Measurements from ENCODE around the gene EXOC2.
A peak's percentile ranks its signal among the peaks of the same experiment; 100 is the strongest.

EXOC2 gene

GRCh38 chr6:642805-643204, 50.1 kb downstream of the EXOC2 start:
- FAIRE-seq, result no peak
- no peak for DNase-seq (ENCODE audit: insufficient read length)
- TF ChIP-seq POLR2AphosphoS5 (IDR thresholded peaks at IDR 0.05; ENCODE audit: low read depth, low read length) (no peak), POLR2A (IDR thresholded peaks at IDR 0.05; ENCODE audit: low read depth, low read length) (no peak), TAF1 (IDR thresholded peaks at IDR 0.05; ENCODE audit: borderline replicate concordance, low read depth, low read length) (no peak)

DNA sequence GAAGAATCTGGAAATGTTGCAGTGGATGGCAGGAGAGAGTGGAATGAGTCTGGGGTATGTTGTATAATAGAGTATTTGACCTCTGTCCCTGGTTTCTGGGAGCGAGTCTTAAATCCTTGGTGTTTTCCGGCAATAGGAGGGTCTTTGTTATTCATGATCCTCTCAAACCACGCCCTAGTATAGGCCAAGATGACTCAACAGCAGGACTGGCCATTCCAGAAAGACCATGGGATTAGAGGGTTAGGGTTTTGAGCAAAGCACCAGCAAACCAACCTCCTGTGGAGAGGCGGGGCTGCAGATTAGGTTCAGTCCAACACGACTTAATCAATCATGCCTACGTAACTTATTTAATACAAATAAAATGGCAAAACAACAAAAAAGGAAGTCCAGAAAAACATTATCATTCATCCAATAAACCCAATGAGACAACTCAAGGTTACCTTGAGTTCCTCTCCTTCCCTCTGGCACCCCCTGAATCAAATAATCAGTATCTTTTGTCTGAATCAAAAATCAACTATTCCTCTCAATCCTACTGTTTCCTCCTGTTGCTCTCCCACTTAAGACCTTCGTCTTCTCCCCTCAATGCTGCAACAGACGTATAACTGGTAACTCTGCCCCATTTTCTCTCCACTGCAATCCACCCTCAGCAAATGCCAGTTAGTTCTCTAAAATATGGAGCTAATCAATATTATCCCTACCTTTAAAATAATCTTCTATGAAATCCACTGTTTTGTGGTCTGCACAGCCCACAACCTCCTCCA, 51.5 kb downstream of the EXOC2 start:
- DNase-seq (ENCODE audit: insufficient read length), result no peak
- TF ChIP-seq TAF1 (IDR thresholded peaks at IDR 0.05; ENCODE audit: borderline replicate concordance, low read depth, low read length) (no peak), POLR2AphosphoS5 (IDR thresholded peaks at IDR 0.05; ENCODE audit: low read depth, low read length) (no peak), POLR2A (IDR thresholded peaks at IDR 0.05; ENCODE audit: low read depth, low read length) (no peak)
- no peak for FAIRE-seq

DNA sequence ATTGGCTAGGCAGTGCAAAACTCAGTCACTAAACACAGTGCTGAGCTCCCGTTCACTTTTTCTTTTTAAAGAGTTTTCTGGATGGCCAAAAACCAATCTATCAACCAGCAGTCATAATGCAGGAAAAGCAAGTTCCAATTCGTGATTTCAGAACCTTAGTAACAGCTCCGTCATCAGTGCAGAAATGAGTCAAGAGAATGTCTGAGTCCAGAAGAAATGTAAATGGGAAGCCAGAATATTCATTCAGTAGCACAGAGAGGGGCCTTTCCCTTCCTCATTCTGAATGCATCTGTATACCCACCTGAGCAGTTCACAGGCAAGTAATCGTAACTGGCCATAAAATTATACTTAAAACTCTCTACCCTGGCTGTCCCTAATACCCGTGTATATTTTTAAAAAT, 56.5 kb downstream of the EXOC2 start:
- TF ChIP-seq POLR2AphosphoS5 (IDR thresholded peaks at IDR 0.05; ENCODE audit: low read depth, low read length) (no peak), POLR2A (IDR thresholded peaks at IDR 0.05; ENCODE audit: low read depth, low read length) (no peak), TAF1 (IDR thresholded peaks at IDR 0.05; ENCODE audit: borderline replicate concordance, low read depth, low read length) (no peak)
- DNase-seq (ENCODE audit: insufficient read length), result no peak
- FAIRE-seq, result peak; percentile 79

- TF ChIP-seq POLR2A (IDR thresholded peaks at IDR 0.05; ENCODE audit: low read depth, low read length) (no peak), POLR2AphosphoS5 (IDR thresholded peaks at IDR 0.05; ENCODE audit: low read depth, low read length) (no peak), TAF1 (IDR thresholded peaks at IDR 0.05; ENCODE audit: borderline replicate concordance, low read depth, low read length) (no peak)
- no peak for DNase-seq (ENCODE audit: insufficient read length)
Measured at GRCh38 chr6:635233-635632, 57.7 kb downstream of the EXOC2 start.

GRCh38 chr6:633611-634010, 59.3 kb downstream of the EXOC2 start:
- DNase-seq (ENCODE audit: insufficient read length), result no peak
- TF ChIP-seq TAF1 (IDR thresholded peaks at IDR 0.05; ENCODE audit: borderline replicate concordance, low read depth, low read length), result no peak
- FAIRE-seq, result no peak

More at GRCh38 chr6:635233-635632, 57.7 kb downstream of the EXOC2 start:
- no peak for FAIRE-seq

- no peak for TF ChIP-seq POLR2A (IDR thresholded peaks at IDR 0.05; ENCODE audit: low read depth, low read length)
- no peak for TF ChIP-seq POLR2AphosphoS5 (IDR thresholded peaks at IDR 0.05; ENCODE audit: low read depth, low read length)
- no peak for TF ChIP-seq TAF1 (IDR thresholded peaks at IDR 0.05; ENCODE audit: borderline replicate concordance, low read depth, low read length)
- FAIRE-seq, result peak; percentile 17
- no peak for DNase-seq (ENCODE audit: insufficient read length)
Measured at GRCh38 chr6:628766-629165, 64.2 kb downstream of the EXOC2 start.

- DNase-seq (ENCODE audit: insufficient read length) (no peak), FAIRE-seq (no peak)
- TF ChIP-seq POLR2AphosphoS5 (IDR thresholded peaks at IDR 0.05; ENCODE audit: low read depth, low read length) (no peak), TAF1 (IDR thresholded peaks at IDR 0.05; ENCODE audit: borderline replicate concordance, low read depth, low read length) (no peak), POLR2A (IDR thresholded peaks at IDR 0.05; ENCODE audit: low read depth, low read length) (no peak)
Measured at GRCh38 chr6:626236-626635, 66.7 kb downstream of the EXOC2 start.

GRCh38 chr6:624979-625378, 68.0 kb downstream of the EXOC2 start:
- DNase-seq (ENCODE audit: insufficient read length), result no peak
- TF ChIP-seq POLR2A (IDR thresholded peaks at IDR 0.05; ENCODE audit: low read depth, low read length), result no peak
- no peak for TF ChIP-seq POLR2AphosphoS5 (IDR thresholded peaks at IDR 0.05; ENCODE audit: low read depth, low read length)
- TF ChIP-seq TAF1 (IDR thresholded peaks at IDR 0.05; ENCODE audit: borderline replicate concordance, low read depth, low read length), result no peak
- no peak for FAIRE-seq

- FAIRE-seq (no peak), DNase-seq (ENCODE audit: insufficient read length) (no peak)
- TF ChIP-seq POLR2A (IDR thresholded peaks at IDR 0.05; ENCODE audit: low read depth, low read length) (no peak), POLR2AphosphoS5 (IDR thresholded peaks at IDR 0.05; ENCODE audit: low read depth, low read length) (no peak), TAF1 (IDR thresholded peaks at IDR 0.05; ENCODE audit: borderline replicate concordance, low read depth, low read length) (no peak)
Measured at GRCh38 chr6:622462-622861, 70.5 kb downstream of the EXOC2 start.

GRCh38 chr6:621931-622330, 71.0 kb downstream of the EXOC2 start:
- no peak for TF ChIP-seq TAF1 (IDR thresholded peaks at IDR 0.05; ENCODE audit: borderline replicate concordance, low read depth, low read length)
- TF ChIP-seq POLR2AphosphoS5 (IDR thresholded peaks at IDR 0.05; ENCODE audit: low read depth, low read length), result no peak
- no peak for TF ChIP-seq POLR2A (IDR thresholded peaks at IDR 0.05; ENCODE audit: low read depth, low read length)
- no peak for FAIRE-seq

DNA sequence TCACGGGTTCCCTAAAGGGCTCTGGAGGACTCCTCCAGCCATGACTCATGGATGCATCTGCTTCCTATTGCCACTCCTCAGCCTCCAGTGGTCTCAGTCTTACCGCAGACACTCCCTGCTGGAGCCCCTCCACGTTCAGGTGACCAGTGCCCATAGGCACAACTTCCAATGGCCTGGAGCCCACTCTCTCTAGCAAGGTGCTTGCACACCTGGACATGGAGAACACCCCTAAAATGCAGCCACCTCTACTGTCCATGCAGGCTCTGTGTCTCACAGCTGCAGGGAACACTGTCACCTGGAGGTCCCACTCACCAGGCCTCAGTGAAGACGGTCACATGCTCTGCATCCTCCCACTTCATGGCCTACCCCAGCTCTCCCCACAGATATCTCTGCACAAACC, 72.0 kb downstream of the EXOC2 start:
- FAIRE-seq, result no peak
- DNase-seq (ENCODE audit: insufficient read length), result no peak
- TF ChIP-seq TAF1 (IDR thresholded peaks at IDR 0.05; ENCODE audit: borderline replicate concordance, low read depth, low read length) (no peak), POLR2A (IDR thresholded peaks at IDR 0.05; ENCODE audit: low read depth, low read length) (no peak), POLR2AphosphoS5 (IDR thresholded peaks at IDR 0.05; ENCODE audit: low read depth, low read length) (no peak)

More at GRCh38 chr6:621931-622330, 71.0 kb downstream of the EXOC2 start:
- DNase-seq (ENCODE audit: insufficient read length), result no peak

GRCh38 chr6:620166-620565, 72.8 kb downstream of the EXOC2 start:
- DNase-seq (ENCODE audit: insufficient read length) (no peak), FAIRE-seq (no peak)
- TF ChIP-seq POLR2A (IDR thresholded peaks at IDR 0.05; ENCODE audit: low read depth, low read length) (no peak), TAF1 (IDR thresholded peaks at IDR 0.05; ENCODE audit: borderline replicate concordance, low read depth, low read length) (no peak), POLR2AphosphoS5 (IDR thresholded peaks at IDR 0.05; ENCODE audit: low read depth, low read length) (no peak)

Measured in GM12892 (cell line).